ENCODE data around the gene C17orf75.

GRCh38 chr17:32361270-32361669, 19.3 kb upstream of the C17orf75 start:
- TF ChIP-seq CTCF (conservative IDR thresholded peaks at IDR 0.05) (no peak), ZFX (IDR thresholded peaks at IDR 0.05) (no peak)
